Lower lobe of right lung (tissue), 2 donors: Measurements from ENCODE around the gene GRHL1. TPM values are rescaled to one million over a fixed set of nuclear protein-coding genes. Genes with fewer than 3 reads are reported as not detected.

Experiments
- ATAC-seq, 2 donors: fragments of 200-7000 bp; cut with Tn5 transposase; one replicate each; pipeline ENCODE4 v1.9.1; 2020 to 2022; ENCODE audit warnings: mild to moderate bottlenecking in 2 of 2, moderate library complexity in 2 of 2
- DNase-seq: peaks from one replicate; pipeline ENCODE4 v3.0.0-alpha.2; 2020
- H3K27ac ChIP-seq: fragments of 200-600 bp; one replicate; pipeline ENCODE4 v1.8.0; 2022
- H3K27me3 ChIP-seq: fragments of 200-600 bp; one replicate; pipeline ENCODE4 v1.8.0; 2022; ENCODE audit warnings: low read depth
- H3K36me3 ChIP-seq: fragments of 200-600 bp; one replicate; pipeline ENCODE4 v1.8.0; 2022; ENCODE audit warnings: mild to moderate bottlenecking
- H3K4me1 ChIP-seq: fragments of 200-600 bp; one replicate; pipeline ENCODE4 v1.8.0; 2022
- H3K4me3 ChIP-seq: fragments of 200-600 bp; one replicate; pipeline ENCODE4 v1.8.0; 2022; ENCODE audit warnings: mild to moderate bottlenecking
- H3K9me3 ChIP-seq: fragments of 200-600 bp; one replicate; pipeline ENCODE4 v1.8.0; 2022
- intact Hi-C: fragments of 100-400 bp; cut with DNase I; formaldehyde crosslinking; loops from one replicate; pipeline ENCODE4 v1.11.0; 2022
- total RNA-seq: library from RNA; stranded (reverse); fragmentation: NEBNext Ultra II Directional; extraction: Animal tissue kit (Norgen Biotek cat#: 25700); gene quantifications from one replicate; pipeline ENCODE4 v1.2.1, GENCODE V29; 2021
- TF ChIP-seq, protein P1 (sequence below): fragments of 200-600 bp; IDR thresholded peaks from one replicate; pipeline ENCODE4 v1.8.0; 2022; ENCODE audit warnings: antibody characterized with exemption, mild to moderate bottlenecking
- donor health status: DM: no; HTN: yes; CAD: no; lungs with severe emphysema.

Gene GRHL1
- total RNA-seq, 1 donor from 2014 or later: 6.5 TPM

DNA sequence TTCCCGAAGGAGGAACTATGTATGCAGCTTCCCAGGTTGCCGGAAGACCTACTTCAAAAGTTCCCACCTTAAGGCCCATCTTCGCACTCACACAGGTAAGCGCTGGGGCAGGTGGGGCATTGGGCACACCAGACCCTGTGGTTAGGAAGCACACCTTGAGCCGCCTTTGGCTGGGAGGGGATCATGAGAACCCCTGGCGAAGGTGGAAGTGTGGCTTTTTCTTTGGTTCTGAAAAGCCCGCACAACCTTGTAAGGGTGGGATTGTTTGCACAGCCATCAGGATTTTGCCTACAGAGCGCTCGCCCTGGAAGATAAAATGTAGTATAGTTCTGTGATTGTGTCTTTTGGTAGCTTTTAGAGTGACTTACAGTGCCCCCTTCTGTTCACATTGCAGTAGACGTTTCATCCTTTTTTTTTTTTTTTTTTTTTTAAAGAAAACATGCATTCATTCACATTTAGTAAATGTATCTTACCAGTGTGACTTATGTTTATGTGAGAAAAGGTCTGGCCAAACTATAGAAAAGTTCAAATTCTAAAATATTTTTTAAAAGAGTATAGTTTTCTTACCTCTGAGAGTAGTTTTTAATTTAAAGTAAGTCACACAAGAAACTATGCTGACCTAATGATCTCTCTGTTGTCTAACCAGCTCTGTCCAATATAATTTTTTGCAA, 97.1 kb downstream of the GRHL1 start:
- ATAC-seq: no peak
- peaks cover 76% of the 10 kb centered on the region for H3K36me3 ChIP-seq
- peak; percentile 38 for DNase-seq
- peaks cover 66% of the 10 kb centered on the region for H3K4me1 ChIP-seq
- H3K9me3 ChIP-seq: no peaks in the 10 kb centered on the region
- H3K4me3 ChIP-seq: no peak overlapping the region
- TF ChIP-seq, protein P1, sequence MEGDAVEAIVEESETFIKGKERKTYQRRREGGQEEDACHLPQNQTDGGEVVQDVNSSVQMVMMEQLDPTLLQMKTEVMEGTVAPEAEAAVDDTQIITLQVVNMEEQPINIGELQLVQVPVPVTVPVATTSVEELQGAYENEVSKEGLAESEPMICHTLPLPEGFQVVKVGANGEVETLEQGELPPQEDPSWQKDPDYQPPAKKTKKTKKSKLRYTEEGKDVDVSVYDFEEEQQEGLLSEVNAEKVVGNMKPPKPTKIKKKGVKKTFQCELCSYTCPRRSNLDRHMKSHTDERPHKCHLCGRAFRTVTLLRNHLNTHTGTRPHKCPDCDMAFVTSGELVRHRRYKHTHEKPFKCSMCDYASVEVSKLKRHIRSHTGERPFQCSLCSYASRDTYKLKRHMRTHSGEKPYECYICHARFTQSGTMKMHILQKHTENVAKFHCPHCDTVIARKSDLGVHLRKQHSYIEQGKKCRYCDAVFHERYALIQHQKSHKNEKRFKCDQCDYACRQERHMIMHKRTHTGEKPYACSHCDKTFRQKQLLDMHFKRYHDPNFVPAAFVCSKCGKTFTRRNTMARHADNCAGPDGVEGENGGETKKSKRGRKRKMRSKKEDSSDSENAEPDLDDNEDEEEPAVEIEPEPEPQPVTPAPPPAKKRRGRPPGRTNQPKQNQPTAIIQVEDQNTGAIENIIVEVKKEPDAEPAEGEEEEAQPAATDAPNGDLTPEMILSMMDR: peak; percentile 61
- H3K27me3 ChIP-seq: no peaks in the 10 kb centered on the region
- intact Hi-C loops: loop anchor here (10.0 kb wide), 1 partner anchor 64 kb away; no protein-coding TSS in a partner anchor
- H3K27ac ChIP-seq: no peak overlapping the region

Other genes starting within 250 kb of the GRHL1 start
- 22.9 TPM for gene TAF1B, start 108.2 kb upstream of the GRHL1 start, total RNA-seq
- 40.8 TPM for gene KLF11, start 91.9 kb downstream of the GRHL1 start, total RNA-seq
- 2.6 TPM for gene CYS1, start 128.7 kb downstream of the GRHL1 start, total RNA-seq
- gene RRM2, start 171.0 kb downstream of the GRHL1 start, total RNA-seq: 8.4 TPM